Stimulated activated naive CD8-positive, alpha-beta T cell treated with anti-CD3 and anti-CD28 coated beads, Interleukin-15, Interleukin-2, amounts not matched to agents 100 ng/mL and 50 ng/mL, for 24 hours (primary cell): ENCODE data around the gene CMTM7.
"Not testable (repeated sequence)": the region's sequence is repeated elsewhere in the genome, so short reads cannot be mapped to it uniquely, and the experiment has no call there.

Experiments used
- H3K27ac Mint-ChIP-seq: one replicate; pipeline ENCODE4 v1.8.0; 2021; ENCODE audit warnings: mild to moderate bottlenecking, mixed read lengths
- H3K27me3 Mint-ChIP-seq: one replicate; pipeline ENCODE4 v1.8.0; 2021; ENCODE audit warnings: mixed read lengths
- H3K36me3 Mint-ChIP-seq: one replicate; pipeline ENCODE4 v1.8.0; 2021; ENCODE audit warnings: low read depth, mixed read lengths
- H3K4me1 Mint-ChIP-seq: one replicate; pipeline ENCODE4 v1.8.0; 2021; ENCODE audit warnings: low read depth, mixed read lengths
- H3K4me3 Mint-ChIP-seq: one replicate; pipeline ENCODE4 v1.8.0; 2021; ENCODE audit warnings: mild to moderate bottlenecking, mixed read lengths
- H3K9me3 Mint-ChIP-seq: one replicate; pipeline ENCODE4 v1.8.0; 2021; ENCODE audit warnings: mixed read lengths

Gene CMTM7

GRCh38 chr3:32373276-32373675, 18.4 kb upstream of the CMTM7 start:
- Mint-ChIP-seq H3K27ac (no peak overlapping the region), H3K27me3 (no peaks in the 10 kb centered on the region), H3K9me3 (no peaks in the 10 kb centered on the region), H3K4me1 (peaks cover 27% of the 10 kb centered on the region), H3K4me3 (no peak overlapping the region), H3K36me3 (no peaks in the 10 kb centered on the region)

GRCh38 chr3:32373844-32374243, 17.8 kb upstream of the CMTM7 start:
- Mint-ChIP-seq H3K4me3 (no peak overlapping the region), H3K27me3 (no peaks in the 10 kb centered on the region), H3K36me3 (no peaks in the 10 kb centered on the region), H3K9me3 (no peaks in the 10 kb centered on the region), H3K27ac (no peak overlapping the region), H3K4me1 (peaks cover 27% of the 10 kb centered on the region)

GRCh38 chr3:32374788-32375595, 16.7 kb upstream of the CMTM7 start:
- H3K4me3 Mint-ChIP-seq, result no peak overlapping the region
- peak overlapping the region; percentile 74 for H3K27ac Mint-ChIP-seq
- H3K9me3 Mint-ChIP-seq, result no peaks in the 10 kb centered on the region
- no peaks in the 10 kb centered on the region for H3K27me3 Mint-ChIP-seq
- no peaks in the 10 kb centered on the region for H3K36me3 Mint-ChIP-seq
- H3K4me1 Mint-ChIP-seq, result peaks cover 27% of the 10 kb centered on the region

GRCh38 chr3:32375596-32375930, 16.1 kb upstream of the CMTM7 start:
- H3K4me3 Mint-ChIP-seq, result no peak overlapping the region
- no peak overlapping the region for H3K27ac Mint-ChIP-seq
- H3K4me1 Mint-ChIP-seq, result peaks cover 27% of the 10 kb centered on the region
- H3K9me3 Mint-ChIP-seq, result no peaks in the 10 kb centered on the region
- H3K27me3 Mint-ChIP-seq, result no peaks in the 10 kb centered on the region
- H3K36me3 Mint-ChIP-seq, result no peaks in the 10 kb centered on the region

GRCh38 chr3:32376115-32376514, 15.5 kb upstream of the CMTM7 start:
- Mint-ChIP-seq H3K9me3 (no peaks in the 10 kb centered on the region), H3K27ac (no peak overlapping the region), H3K4me3 (no peak overlapping the region), H3K4me1 (peaks cover 23% of the 10 kb centered on the region), H3K27me3 (no peaks in the 10 kb centered on the region), H3K36me3 (no peaks in the 10 kb centered on the region)

GRCh38 chr3:32379831-32380500, 11.7 kb upstream of the CMTM7 start:
- no peaks in the 10 kb centered on the region for H3K27me3 Mint-ChIP-seq
- H3K4me1 Mint-ChIP-seq, result peaks cover 10% of the 10 kb centered on the region
- H3K4me3 Mint-ChIP-seq, result no peak overlapping the region
- no peaks in the 10 kb centered on the region for H3K36me3 Mint-ChIP-seq
- H3K9me3 Mint-ChIP-seq, result no peaks in the 10 kb centered on the region
- H3K27ac Mint-ChIP-seq, result no peak overlapping the region

- Mint-ChIP-seq H3K9me3 (no peaks in the 10 kb centered on the region), H3K27me3 (no peaks in the 10 kb centered on the region), H3K36me3 (no peaks in the 10 kb centered on the region), H3K4me1 (peaks cover 13% of the 10 kb centered on the region), H3K27ac (no peak overlapping the region), H3K4me3 (no peak overlapping the region)
These were observed 9.7 kb upstream of the CMTM7 start for GRCh38 chr3:32381922-32382321.

GRCh38 chr3:32383136-32383711, 8.4 kb upstream of the CMTM7 start:
- H3K27ac Mint-ChIP-seq, result no peak overlapping the region
- H3K9me3 Mint-ChIP-seq, result no peaks in the 10 kb centered on the region

GRCh38 chr3:32384938-32385337, 6.7 kb upstream of the CMTM7 start:
- Mint-ChIP-seq H3K36me3 (no peaks in the 10 kb centered on the region), H3K4me3 (no peak overlapping the region), H3K27me3 (no peaks in the 10 kb centered on the region), H3K4me1 (peaks cover 29% of the 10 kb centered on the region), H3K9me3 (no peaks in the 10 kb centered on the region), H3K27ac (no peak overlapping the region)

More at GRCh38 chr3:32383136-32383711, 8.4 kb upstream of the CMTM7 start:
- H3K4me1 Mint-ChIP-seq, result peaks cover 14% of the 10 kb centered on the region
- no peak overlapping the region for H3K4me3 Mint-ChIP-seq
- H3K27me3 Mint-ChIP-seq, result no peaks in the 10 kb centered on the region
- H3K36me3 Mint-ChIP-seq, result no peaks in the 10 kb centered on the region

GRCh38 chr3:32387512-32387911, 4.1 kb upstream of the CMTM7 start:
- H3K4me3 Mint-ChIP-seq, result no peak overlapping the region
- H3K4me1 Mint-ChIP-seq, result peaks cover 40% of the 10 kb centered on the region
- H3K9me3 Mint-ChIP-seq, result no peaks in the 10 kb centered on the region
- H3K36me3 Mint-ChIP-seq, result peaks cover 1% of the 10 kb centered on the region
- no peaks in the 10 kb centered on the region for H3K27me3 Mint-ChIP-seq
- H3K27ac Mint-ChIP-seq, result no peak overlapping the region

GRCh38 chr3:32389577-32389976, 2.1 kb upstream of the CMTM7 start:
- not testable (repeated sequence) for H3K27me3 Mint-ChIP-seq, H3K36me3 Mint-ChIP-seq, H3K4me3 Mint-ChIP-seq, H3K9me3 Mint-ChIP-seq
- Mint-ChIP-seq H3K4me1 (peaks cover 60% of the 10 kb centered on the region), H3K27ac (peak overlapping the region; percentile 28)

GRCh38 chr3:32392536-32393302, 1.1 kb downstream of the CMTM7 start:
- Mint-ChIP-seq H3K27me3 (no peaks in the 10 kb centered on the region), H3K27ac (peak overlapping the region; percentile 94), H3K4me1 (peaks cover 66% of the 10 kb centered on the region), H3K36me3 (peaks cover 17% of the 10 kb centered on the region), H3K9me3 (no peaks in the 10 kb centered on the region), H3K4me3 (peak overlapping the region; percentile 93)

GRCh38 chr3:32395496-32395895, 3.8 kb downstream of the CMTM7 start:
- Mint-ChIP-seq H3K4me3 (no peak overlapping the region), H3K27ac (peak overlapping the region; percentile 12), H3K27me3 (no peaks in the 10 kb centered on the region), H3K36me3 (peaks cover 17% of the 10 kb centered on the region), H3K9me3 (no peaks in the 10 kb centered on the region), H3K4me1 (peaks cover 69% of the 10 kb centered on the region)

- H3K4me3 Mint-ChIP-seq, result no peak overlapping the region
- no peaks in the 10 kb centered on the region for H3K27me3 Mint-ChIP-seq
- H3K27ac Mint-ChIP-seq, result no peak overlapping the region
- H3K9me3 Mint-ChIP-seq, result no peaks in the 10 kb centered on the region
- H3K36me3 Mint-ChIP-seq, result peaks cover 12% of the 10 kb centered on the region
- H3K4me1 Mint-ChIP-seq, result peaks cover 74% of the 10 kb centered on the region
These were observed 6.3 kb downstream of the CMTM7 start for GRCh38 chr3:32397941-32398340.

GRCh38 chr3:32398531-32398930, 6.9 kb downstream of the CMTM7 start:
- peaks cover 9% of the 10 kb centered on the region for H3K36me3 Mint-ChIP-seq
- peaks cover 74% of the 10 kb centered on the region for H3K4me1 Mint-ChIP-seq
- H3K4me3 Mint-ChIP-seq, result no peak overlapping the region
- H3K27me3 Mint-ChIP-seq, result no peaks in the 10 kb centered on the region
- peak overlapping the region; percentile 0 for H3K27ac Mint-ChIP-seq
- no peaks in the 10 kb centered on the region for H3K9me3 Mint-ChIP-seq
